GM19467 (cell line): ENCODE measurements around the gene PPIAL4G.
"Not testable (repeated sequence)": the region's sequence is repeated elsewhere in the genome, so short reads cannot be mapped to it uniquely, and the experiment has no call there.

Experiments
- ATAC-seq: cut with Tn5 transposase; IDR thresholded peaks from one replicate; pipeline ENCODE4 v1.9.1; 2021; ENCODE audit warnings: mild to moderate bottlenecking, moderate library complexity; ENCODE audit not compliant: unreplicated experiment

Gene PPIAL4G

GRCh38 chr1:148483029-148483428 lies at the start of gene PPIAL4G:
Gene PPIAL4G (minus strand): TSS chr1:148483302. CDS start chr1:148483252, 50 bp downstream.
- ATAC-seq: not testable (repeated sequence)

GRCh38 chr1:148532158-148532557 lies 49.1 kb upstream of the PPIAL4G start:
- ATAC-seq: not testable (repeated sequence)

GRCh38 chr1:148529101-148529567 lies 46.0 kb upstream of the PPIAL4G start:
- ATAC-seq: not testable (repeated sequence)

GRCh38 chr1:148528591-148528990 lies 45.5 kb upstream of the PPIAL4G start:
- not testable (repeated sequence) for ATAC-seq

GRCh38 chr1:148526587-148526986 lies 43.5 kb upstream of the PPIAL4G start:
- not testable (repeated sequence) for ATAC-seq

- peak; percentile 15 for ATAC-seq
Measured at GRCh38 chr1:148523205-148524144, 40.4 kb upstream of the PPIAL4G start.

GRCh38 chr1:148522561-148523204 lies 39.6 kb upstream of the PPIAL4G start:
- ATAC-seq: peak; percentile 85

GRCh38 chr1:148522072-148522471 lies 39.0 kb upstream of the PPIAL4G start:
- peak; percentile 46 for ATAC-seq

GRCh38 chr1:148514310-148514709 lies 31.2 kb upstream of the PPIAL4G start:
- ATAC-seq: not testable (repeated sequence)

GRCh38 chr1:148512571-148513184 lies 29.6 kb upstream of the PPIAL4G start:
- ATAC-seq: not testable (repeated sequence)

- ATAC-seq: not testable (repeated sequence)
Measured at GRCh38 chr1:148493933-148494332, 10.8 kb upstream of the PPIAL4G start.

GRCh38 chr1:148481134-148481533 lies 2.0 kb downstream of the PPIAL4G start:
- ATAC-seq: not testable (repeated sequence)

GRCh38 chr1:148459694-148460093 lies 23.4 kb downstream of the PPIAL4G start:
- not testable (repeated sequence) for ATAC-seq

GRCh38 chr1:148458901-148459581 lies 24.1 kb downstream of the PPIAL4G start:
- ATAC-seq: not testable (repeated sequence)

- ATAC-seq: not testable (repeated sequence)
Measured at GRCh38 chr1:148458398-148458797, 24.7 kb downstream of the PPIAL4G start.

GRCh38 chr1:148452845-148453244 lies 30.3 kb downstream of the PPIAL4G start:
- ATAC-seq: not testable (repeated sequence)

GRCh38 chr1:148439654-148440325 lies 43.3 kb downstream of the PPIAL4G start:
- ATAC-seq: not testable (repeated sequence)

GRCh38 chr1:148435406-148435805 lies 47.7 kb downstream of the PPIAL4G start:
- ATAC-seq: no peak

GRCh38 chr1:148434832-148435231 lies 48.3 kb downstream of the PPIAL4G start:
- no peak for ATAC-seq

- ATAC-seq: not testable (repeated sequence)
Measured at GRCh38 chr1:148432916-148433317, 50.2 kb downstream of the PPIAL4G start.
